Amygdala (tissue), 56 donors: ENCODE results near the gene CCDC9.
A peak's percentile ranks its signal among the peaks of the same experiment; 100 is the strongest.
"Not testable (repeated sequence)": the region's sequence is repeated elsewhere in the genome, so short reads cannot be mapped to it uniquely, and the experiment has no call there.

ENCODE experiments used
- DNase-seq, 56 donors: peaks; one replicate each; lab custom pipeline; 2025; lab: John Stamatoyannopoulos, UW

CCDC9 gene

DNA sequence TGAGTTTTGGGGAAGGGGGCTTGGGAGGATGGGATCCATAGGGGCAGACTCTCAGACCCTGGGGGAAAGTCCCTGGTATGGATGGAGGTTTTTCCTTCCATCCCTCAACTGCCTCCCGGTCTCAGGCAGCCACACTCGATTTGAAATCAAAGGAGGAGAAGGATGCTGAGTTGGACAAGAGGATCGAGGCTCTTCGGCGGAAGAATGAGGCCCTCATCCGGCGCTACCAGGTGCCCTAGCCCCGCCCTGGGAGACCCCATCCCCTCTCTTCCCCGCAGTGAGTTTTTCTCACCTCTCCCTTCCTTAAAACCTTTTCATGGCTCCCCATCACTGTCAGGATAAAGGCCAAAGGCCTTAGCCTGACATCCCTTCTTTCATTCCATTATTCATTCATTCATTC lies 2.1 kb downstream of the CCDC9 start:
- no peak for DNase-seq

DNA sequence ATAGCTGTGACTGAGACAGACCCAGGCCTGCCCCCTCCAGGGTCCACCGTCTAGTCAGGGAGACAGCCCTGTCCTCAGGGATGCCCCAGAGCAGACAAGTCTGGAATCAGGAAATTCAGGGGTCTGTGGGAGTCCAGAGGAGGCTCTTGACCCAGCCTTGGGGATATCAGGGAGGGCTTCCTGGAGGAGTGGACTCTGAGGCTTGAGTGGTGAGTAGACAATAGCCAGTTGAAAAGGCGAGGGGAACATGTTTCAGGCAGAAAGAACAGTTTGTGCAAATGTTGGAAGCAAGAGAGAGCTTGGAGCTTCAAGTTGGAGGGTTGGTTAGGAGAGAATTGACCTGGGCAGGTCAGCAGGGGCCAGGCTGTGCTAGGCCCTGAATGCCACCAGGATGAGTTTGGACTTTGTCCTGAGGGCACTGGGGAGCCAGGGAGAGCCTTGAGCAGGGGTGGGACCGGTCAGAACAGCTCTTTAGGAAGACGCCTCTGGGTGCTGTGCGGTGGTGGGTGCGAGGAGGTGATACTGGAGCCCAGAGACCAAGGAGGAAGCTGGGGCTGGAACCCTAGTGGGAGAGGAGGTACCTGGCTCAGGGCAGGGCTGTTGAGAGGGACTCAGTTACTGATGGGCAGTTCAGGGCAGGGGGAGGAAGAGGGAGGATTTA lies 2.7 kb downstream of the CCDC9 start:
- no peak for DNase-seq

DNA sequence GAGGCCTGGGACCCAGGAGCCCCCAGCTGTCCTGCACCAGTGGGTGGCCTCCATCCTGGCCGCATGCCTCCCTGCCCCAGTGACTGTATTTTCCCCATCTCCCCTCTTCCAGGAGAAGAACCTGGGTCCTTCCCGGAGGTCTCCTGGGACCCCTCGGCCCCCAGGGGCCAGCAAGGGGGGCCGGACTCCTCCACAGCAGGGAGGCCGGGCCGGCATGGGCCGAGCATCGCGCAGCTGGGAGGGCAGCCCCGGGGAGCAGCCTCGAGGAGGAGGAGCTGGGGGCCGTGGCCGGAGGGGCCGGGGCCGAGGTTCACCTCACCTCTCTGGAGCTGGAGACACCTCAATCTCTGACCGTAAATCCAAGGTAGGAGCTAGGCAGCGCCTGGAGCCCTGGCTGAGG lies 4.2 kb downstream of the CCDC9 start:
- no peak for DNase-seq

DNA sequence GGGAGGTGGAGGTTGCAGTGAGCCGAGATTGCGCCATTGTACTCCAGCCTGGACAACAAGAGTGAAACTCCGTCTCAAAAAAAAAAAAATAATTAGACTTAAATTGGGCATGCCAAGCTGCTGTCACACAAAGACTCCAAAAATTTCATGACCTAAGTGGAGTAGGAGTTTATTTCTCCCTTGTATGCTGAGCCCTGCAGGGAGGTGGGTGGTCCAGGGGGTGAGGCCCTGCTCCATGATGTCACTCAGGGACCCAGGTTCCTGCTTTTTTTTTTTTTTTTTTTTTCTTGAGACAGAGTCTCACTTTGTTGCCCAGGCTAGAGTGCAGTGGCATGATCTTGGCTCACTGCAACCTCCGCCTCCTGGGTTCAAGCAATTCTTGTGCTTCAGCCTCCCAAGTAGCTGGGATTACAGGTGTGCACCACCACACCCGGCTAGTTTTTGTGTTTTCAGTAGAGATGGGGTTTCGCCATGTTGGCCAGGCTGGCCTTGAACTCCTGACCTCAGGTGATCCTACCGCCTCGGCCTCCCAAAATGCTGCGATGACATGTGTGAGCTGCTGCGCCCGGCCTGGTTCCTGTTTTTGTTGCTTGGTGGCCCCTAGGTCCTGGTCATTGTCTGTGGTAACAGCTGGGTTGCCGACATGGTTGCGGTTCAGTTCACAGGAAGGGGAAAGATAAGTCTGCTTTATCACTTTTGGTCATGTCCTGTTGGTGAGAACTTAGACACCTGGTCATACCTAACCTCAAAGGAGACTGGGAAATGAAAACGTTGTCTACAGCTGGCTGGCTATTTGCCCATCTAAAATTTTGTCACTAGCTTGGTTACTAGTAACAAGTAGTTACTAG lies 5.8 kb downstream of the CCDC9 start:
- not testable (repeated sequence) for DNase-seq

DNA sequence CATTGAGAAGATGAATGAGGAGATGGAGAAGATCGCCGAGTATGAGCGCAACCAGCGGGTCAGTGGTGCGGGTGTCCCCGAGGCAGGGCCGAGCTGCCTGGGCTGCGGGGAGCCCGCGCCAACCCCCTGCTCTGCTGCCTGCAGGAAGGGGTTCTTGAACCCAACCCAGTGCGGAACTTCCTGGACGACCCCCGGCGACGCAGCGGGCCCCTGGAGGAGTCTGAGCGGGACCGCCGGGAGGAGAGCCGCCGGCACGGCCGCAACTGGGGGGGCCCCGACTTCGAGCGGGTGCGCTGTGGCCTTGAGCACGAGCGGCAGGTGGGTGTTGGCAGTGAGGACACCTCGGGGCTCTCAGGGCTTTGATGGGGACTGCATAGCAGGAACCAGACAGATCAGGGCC lies 8.3 kb downstream of the CCDC9 start:
- no peak for DNase-seq

DNA sequence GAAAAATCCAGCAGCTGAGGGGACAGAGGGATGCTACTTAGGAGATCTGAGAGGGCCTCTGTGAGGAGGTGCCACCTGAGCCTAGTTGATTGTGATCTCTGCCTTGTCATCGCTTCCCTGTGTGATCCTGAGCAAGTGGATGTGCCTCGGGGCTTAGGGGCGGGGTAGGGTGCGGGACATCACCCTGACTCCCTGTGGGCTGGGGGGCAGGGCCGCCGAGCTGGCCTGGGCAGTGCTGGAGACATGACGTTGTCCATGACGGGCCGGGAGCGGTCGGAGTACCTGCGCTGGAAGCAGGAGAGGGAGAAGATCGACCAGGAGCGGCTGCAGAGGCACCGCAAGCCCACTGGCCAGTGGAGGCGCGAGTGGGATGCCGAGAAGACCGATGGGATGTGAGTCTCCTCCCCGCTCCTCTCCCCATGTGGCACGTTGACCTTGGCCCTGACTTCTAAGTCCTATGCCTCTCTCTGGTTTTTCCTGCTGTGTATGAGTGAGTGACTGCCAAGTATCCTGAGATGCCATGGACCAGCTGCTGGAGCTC lies 10.1 kb downstream of the CCDC9 start:
- DNase-seq, result no peak

DNA sequence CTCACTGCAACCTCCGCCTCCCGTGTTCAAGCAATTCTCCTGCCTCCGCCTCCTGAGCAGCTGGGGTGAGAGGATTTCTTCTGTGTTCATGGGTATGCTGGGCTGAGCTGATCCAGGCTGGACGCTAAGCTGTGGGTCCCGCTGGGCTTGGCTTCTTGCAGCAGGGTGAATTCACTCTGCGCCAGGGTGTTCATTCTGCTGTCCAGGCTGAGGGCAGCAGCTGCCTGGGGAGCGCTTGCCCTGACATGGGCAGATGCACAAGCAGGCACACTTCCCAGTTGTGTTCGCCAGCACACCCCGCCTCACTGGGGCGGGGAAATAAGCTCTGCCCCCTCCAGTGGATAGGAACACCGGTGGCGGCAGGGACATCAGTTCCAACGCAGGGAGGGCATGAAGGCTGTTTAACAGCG lies 11.0 kb downstream of the CCDC9 start:
- peak in 51 of 56 donors; percentile 12 to 93 (median 65) for DNase-seq

DNA sequence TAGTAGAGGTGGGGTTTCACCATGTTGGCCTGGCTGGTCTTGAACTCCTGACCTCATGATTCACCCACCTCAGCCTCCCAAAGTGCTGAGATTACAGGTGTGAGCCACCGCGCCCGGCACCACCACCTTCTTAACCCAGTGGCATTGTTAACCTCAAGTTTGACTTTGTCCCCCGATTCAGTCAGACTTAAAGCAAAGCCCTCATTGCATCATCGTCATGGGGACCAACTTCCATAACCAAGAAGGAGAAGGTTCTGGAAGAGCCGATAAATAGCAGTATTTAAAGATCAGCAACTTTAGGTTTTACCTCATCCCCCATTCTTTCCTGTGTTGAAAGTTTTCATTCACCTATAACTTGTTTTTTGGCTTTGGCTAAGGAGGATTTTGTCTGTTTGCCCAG lies 11.7 kb downstream of the CCDC9 start:
- no peak for DNase-seq

DNA sequence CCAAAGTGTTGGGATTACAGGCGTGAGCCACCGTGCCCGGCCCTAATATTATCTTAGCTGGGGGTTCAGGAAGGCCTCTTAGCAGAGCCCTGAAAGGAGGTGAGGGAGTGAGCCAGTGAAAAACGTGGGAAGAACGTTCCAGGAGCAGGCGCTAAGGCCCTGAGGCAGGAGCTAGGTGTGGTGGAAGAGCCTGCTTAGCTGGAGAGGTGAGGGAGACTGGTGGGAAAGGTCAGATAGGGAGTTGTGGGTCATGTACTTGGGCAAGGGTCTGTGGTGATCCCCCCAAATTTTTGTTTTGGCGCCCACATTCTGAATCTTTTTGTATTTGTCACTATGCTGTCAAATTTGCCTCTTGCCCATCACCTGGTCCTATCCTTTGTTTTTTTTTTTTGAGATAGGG lies 13.3 kb downstream of the CCDC9 start:
- DNase-seq, result no peak

DNA sequence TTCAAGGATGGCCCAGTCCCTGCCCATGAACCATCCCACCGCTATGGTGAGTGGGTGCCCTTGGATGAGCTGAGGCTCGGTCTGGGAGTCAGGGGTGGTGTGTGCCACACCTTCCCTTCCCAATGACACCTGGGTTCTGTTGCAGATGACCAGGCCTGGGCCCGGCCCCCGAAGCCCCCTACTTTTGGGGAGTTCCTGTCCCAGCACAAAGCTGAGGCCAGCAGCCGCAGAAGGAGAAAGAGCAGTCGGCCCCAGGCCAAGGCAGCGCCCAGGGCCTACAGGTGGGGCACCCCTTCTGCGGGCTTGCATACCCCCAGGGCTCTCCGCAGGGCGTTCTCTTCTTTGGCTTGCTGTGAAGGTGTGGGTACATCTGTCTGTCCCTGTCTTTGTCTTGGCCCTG lies 14.1 kb downstream of the CCDC9 start:
- no peak for DNase-seq

DNA sequence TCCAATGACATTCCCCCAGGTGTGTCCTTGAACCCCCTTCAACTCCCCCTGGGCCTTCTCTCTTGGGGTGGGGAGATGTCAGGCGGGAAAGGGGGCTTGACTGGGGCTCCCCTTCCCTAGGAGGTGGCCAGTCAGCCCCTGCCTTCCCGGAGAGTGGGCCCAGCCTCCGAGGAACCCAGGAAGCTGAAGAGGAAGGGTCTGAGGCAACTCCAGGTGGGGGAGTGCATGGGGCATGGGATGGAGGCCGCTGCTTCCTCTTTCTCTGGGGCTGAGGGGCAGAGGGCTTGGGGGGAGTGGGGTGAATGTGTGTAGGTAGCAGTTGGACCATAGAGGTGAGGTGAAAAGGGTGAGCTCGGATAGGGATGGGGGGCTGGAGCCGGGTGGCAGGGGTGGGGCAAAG lies 15.6 kb downstream of the CCDC9 start:
- no peak for DNase-seq

DNA sequence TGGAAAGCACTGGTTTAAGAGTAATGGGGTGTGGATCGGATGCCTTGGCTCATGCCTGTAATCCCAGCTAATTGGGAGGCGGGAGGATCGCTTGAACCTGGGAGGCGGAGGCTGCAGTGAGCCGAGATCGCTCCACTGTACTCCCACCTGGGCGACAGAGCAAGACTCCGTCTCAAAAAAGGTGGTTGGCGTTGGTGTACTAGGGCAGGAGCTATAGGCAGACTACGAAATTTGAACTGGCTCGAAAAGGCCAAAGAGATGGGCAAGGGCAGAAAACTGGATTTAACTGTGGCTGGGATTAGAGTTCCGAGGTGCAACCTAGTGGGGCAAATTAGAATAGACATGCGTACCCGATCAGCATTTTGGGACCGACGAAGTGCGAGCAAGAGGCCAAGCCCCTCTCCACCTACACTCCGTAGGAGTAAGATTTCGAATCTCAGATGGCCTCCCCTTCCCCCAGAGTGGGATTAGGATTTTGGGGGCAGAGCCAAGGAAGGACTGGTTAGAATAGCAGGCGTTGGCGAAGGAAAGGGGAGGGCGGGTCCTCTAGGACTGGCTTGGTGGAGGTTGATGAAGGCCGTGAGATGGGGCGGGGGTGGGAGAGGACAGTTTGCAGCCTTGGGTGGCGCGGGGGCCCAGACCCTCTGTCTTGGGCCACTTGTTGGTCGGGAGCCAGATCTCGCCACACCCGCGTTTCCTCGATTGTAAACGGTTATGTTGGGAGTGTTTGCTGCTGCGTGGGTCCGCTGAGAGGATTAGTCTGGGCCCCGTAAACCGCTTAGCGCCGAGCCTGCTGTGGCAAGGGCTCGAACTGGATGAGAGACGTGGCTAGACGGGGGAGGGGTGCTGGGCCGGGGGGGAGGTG lies 16.4 kb downstream of the CCDC9 start:
- peak in 14 of 56 donors; percentile 41 to 69 (median 56) for DNase-seq

DNA sequence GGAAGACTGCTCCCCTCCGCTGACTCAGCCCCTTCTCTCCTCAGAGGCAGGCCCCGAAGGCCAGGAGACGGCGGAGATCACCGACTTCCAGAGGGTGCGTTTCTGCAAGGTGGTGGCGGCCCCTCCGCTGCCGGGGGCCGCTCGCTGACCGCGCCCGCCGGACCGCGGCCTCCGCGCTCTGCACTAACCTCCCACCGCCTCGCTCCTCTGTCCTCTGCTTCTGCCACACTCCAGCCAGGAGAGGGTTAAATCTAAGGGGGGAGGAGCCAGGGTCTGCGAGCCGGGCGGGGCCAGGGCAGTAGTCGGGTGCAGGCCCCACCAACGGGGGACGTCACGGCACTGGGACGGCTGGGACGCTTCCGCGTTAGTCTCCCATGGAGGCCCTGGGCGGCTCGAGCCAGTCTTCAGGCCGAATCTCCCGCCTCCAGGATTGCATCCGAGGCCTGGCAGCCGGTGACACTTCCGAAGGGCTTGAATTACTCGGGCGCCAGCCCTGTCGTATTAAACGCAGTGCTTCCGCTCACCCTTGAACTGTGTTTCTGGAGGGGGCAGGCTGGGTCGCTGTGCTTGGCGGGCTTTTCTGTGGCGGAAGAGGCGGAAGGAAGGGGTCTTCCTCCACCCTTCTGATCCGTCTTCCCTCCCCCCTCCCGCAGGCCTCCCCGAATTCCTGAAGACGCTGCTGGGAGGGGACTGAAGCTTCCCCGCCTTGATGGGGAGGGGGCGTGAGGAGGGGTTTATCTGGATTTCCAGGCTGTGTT lies 17.2 kb downstream of the CCDC9 start:
- peak in 55 of 56 donors; percentile 47 to 93 (median 83) for DNase-seq

DNA sequence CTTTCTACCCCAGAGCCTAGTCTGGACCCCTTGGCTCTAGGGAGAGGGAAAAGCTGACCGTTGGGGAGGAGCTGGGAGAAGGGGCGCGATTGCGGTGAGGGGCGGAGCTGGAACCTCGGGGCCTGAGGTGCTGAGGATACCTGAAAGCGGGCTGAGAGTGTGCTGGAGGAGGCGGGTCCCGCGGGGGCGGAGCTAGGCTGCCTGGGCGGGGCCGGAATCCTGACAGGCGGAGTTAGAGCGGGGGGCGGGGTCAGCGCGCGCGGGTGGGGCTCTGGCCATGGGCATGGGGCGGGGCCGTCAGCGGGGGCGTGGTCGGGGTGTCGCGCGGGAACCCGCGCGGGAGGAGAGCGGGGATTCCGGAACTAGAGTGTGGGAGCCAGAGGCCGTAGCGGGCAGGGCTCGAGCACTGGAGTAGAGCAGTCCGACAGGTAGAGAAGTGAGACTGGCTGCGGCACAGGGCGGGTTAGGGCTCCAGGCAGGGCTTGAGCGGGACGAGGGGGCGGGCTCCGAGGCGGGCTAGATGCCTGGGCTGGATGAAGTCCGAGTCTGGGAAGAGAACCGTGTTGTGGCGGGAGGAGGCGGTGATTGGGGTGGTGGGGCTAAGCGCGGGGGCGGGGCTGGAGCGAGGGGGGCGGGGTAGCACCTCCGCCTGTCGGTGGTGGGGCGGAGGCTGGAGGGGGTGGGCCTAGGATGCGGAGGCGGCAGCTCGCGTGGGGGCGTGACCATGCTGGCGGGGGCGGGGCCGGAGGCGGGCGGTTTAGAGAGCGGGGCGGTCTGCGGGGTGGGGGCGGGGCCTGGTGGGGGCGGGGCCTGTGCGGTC lies 18.0 kb downstream of the CCDC9 start, which contains the start of gene INAFM1:
INAFM1 (plus strand) TSS at position 815 of the 820 bp plus-strand sequence. CDS start 35 bp downstream, outside the sequence.
- peak; percentile 31 to 98 (median 92) for DNase-seq

DNA sequence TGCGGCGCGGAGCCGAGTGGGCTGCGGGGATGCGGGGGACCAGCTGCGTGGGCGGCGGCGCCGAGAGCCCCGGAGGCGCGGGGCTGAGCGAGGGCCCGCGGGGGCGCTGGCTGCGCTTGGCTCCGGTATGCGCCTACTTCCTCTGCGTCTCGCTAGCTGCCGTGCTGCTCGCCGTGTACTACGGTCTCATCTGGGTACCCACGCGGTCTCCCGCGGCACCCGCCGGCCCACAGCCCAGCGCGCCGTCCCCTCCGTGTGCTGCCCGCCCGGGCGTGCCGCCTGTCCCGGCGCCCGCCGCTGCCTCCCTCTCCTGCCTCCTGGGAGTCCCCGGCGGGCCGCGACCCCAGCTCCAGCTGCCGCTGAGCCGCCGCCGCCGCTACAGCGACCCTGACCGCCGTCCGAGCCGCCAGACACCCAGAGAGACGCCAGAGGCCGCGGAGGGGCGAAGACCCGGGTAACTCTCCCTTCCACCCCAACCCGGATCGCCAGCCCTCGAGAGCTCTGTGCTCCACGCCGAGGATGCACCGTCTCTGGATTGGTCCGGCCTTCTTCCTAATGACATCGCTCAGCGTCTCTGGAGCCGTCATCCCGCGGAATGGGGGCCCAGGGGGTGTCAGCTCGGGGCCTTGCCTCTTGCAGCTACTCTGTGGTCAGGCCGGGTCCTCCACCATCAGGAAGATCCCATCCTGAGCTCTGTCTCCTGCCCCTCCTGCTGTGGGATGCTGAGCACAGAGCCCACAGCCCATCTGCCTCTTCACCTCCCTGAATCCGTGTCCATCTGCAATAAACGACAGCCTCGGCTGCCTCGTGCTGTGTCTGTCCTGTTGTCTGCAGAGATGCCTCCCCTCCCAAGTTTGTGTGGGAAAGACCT lies 18.8 kb downstream of the CCDC9 start:
- peak in 6 of 56 donors; percentile 3 to 48 (median 38) for DNase-seq

DNA sequence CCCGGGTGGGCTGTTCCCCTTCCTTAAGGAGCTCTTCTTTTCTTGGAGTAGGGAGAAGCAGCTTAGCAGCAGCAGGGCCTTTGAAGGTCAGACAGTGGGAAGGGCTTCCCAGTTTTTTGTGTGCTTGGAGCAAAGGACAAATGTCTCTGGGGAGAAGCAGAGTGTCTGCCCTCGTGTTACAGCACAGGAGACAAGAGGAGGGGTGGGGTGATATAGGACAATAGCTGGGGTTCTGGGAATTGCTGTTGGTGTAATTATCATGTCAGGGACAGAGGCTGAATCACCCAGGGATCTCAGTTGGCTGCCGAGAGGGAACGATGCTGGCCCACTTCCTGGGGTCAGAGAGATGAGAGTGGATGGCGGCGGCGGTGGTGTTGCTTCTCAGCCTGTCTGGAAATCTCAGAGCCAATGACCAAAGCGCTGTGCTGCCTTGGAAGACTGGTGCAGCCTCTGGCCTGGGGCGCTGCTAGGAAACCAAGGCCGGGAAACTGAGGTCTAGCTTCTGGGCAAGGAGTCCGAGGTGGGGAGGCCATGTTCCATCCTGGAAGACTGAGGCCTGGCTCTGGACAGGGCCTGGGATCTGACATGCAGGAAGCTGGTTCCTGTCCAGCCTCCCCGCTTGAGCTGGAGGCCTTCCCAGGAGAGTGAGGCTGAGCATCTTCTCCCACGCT lies 19.6 kb downstream of the CCDC9 start:
- DNase-seq, result no peak

DNA sequence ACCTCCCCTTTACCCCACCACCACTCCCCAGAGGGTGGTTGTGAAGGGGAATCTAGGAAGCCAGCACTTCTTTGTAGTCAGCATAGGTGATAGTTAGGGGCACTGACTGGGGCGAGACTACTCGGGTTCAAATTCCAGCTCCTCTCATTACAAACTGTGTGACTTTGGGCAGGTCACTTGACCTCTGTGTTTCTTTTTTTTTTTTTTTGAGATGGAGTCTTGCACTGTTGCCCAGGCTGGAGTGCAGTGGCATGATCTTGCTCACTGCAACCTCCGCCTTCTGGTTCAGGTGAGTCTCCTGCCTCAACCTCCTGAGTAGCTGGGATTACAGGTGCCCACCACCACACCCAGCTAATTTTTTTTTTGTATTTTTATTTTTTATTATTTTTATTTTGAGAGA lies 20.2 kb downstream of the CCDC9 start:
- not testable (repeated sequence) for DNase-seq
